MCF 10A (cell line): Measurements from ENCODE around the gene SNTG2. TPM values are rescaled to one million over a fixed set of nuclear protein-coding genes. Genes with fewer than 3 reads are reported as not detected.

Experiments used
- BruUV-seq: library from RNA; stranded (reverse); fragments of 400-500 nt; replicated peaks from 2 replicates; lab custom pipeline; 2021; lab: Mats Ljungman, UMichigan
- CTCF ChIA-PET: fragments of 300-600 bp; sonication (Branson Sonifier 250); formaldehyde crosslinking; extraction: SDS; loops from one replicate; lab custom pipeline; 2021; ENCODE audit warnings: antibody characterized with exemption, inconsistent platforms; lab: Yijun Ruan, JAX
- POLR2A ChIA-PET: fragments of 300-600, 350-650 bp; sonication (Branson Sonifier 250); formaldehyde crosslinking; extraction: SDS; loops from one replicate; lab custom pipeline; 2020; ENCODE audit warnings: antibody characterized with exemption, inconsistent platforms; lab: Yijun Ruan, JAX
- DNase-seq: peaks from one replicate; pipeline ENCODE4 v3.0.0-alpha.2; 2018; ENCODE audit not compliant: unreplicated experiment
- H3K27ac Mint-ChIP-seq: one replicate; pipeline ENCODE4 v1.8.0; 2022; ENCODE audit warnings: mild to moderate bottlenecking, low read depth, mixed read lengths; ENCODE audit not compliant: unreplicated experiment
- H3K27me3 Mint-ChIP-seq: one replicate; pipeline ENCODE4 v1.8.0; 2022; ENCODE audit warnings: mixed read lengths; ENCODE audit not compliant: insufficient read depth, unreplicated experiment
- H3K36me3 Mint-ChIP-seq: one replicate; pipeline ENCODE4 v1.8.0; 2022; ENCODE audit warnings: mild to moderate bottlenecking, moderate library complexity, mixed read lengths; ENCODE audit not compliant: insufficient read depth, unreplicated experiment
- H3K4me1 Mint-ChIP-seq: one replicate; pipeline ENCODE4 v1.8.0; 2022; ENCODE audit warnings: mixed read lengths; ENCODE audit not compliant: insufficient read depth, unreplicated experiment
- H3K4me3 Mint-ChIP-seq: one replicate; pipeline ENCODE4 v1.8.0; 2022; ENCODE audit warnings: mild to moderate bottlenecking, moderate library complexity, mixed read lengths; ENCODE audit not compliant: unreplicated experiment
- H3K9me3 Mint-ChIP-seq: one replicate; pipeline ENCODE4 v1.8.0; 2022; ENCODE audit warnings: mixed read lengths; ENCODE audit not compliant: unreplicated experiment
- intact Hi-C: fragments of 100-400 bp; cut with micrococcal nuclease; formaldehyde crosslinking; loops from 2 replicates; pipeline ENCODE4 v1.14.1; 2022
- total RNA-seq: library from RNA; stranded (reverse); gene quantifications from 2 replicates; pipeline ENCODE4 v1.2.3, GENCODE V29; 2022
- TF ChIP-seq, protein P1 (sequence below): fragments of 200-600 bp; IDR thresholded peaks from one replicate; pipeline ENCODE4 v1.8.0; 2022; ENCODE audit warnings: antibody characterized with exemption, mild to moderate bottlenecking; ENCODE audit not compliant: unreplicated experiment

Gene SNTG2
- total RNA-seq, 1 experiment from 2014 or later, result not detected

DNA sequence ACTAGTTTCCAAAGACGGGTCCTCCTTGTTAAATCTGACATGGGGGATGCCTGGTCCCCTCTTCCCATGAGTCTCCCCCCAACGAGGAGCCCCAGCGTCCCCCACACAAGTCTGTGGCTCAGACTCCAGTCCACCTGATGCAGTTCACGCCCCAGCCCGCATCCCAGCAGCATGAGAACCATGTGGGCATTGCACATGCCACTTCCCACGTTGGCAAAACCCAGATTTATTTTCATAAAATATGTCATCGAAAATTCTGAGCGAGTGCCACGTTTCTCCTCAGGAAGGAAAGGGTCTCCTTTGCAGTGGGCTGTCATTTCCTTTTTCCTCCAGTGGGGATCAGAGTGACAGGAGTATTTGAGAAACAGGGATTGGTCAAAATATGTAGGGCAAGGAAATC, 417.0 kb downstream of the SNTG2 start:
- H3K27me3 Mint-ChIP-seq, result no peaks in the 10 kb centered on the region
- H3K4me3 Mint-ChIP-seq, result no peak overlapping the region
- H3K9me3 Mint-ChIP-seq, result no peaks in the 10 kb centered on the region
- H3K27ac Mint-ChIP-seq, result no peak overlapping the region
- CTCF ChIA-PET, result no interaction called here
- intact Hi-C loops, result no loop called here
- peaks cover 16% of the 10 kb centered on the region for H3K4me1 Mint-ChIP-seq
- no peaks in the 10 kb centered on the region for H3K36me3 Mint-ChIP-seq
- no peak for DNase-seq
- POLR2A ChIA-PET, result no interaction called here
- BruUV-seq, result no TSS peak
- TF ChIP-seq, protein P1, sequence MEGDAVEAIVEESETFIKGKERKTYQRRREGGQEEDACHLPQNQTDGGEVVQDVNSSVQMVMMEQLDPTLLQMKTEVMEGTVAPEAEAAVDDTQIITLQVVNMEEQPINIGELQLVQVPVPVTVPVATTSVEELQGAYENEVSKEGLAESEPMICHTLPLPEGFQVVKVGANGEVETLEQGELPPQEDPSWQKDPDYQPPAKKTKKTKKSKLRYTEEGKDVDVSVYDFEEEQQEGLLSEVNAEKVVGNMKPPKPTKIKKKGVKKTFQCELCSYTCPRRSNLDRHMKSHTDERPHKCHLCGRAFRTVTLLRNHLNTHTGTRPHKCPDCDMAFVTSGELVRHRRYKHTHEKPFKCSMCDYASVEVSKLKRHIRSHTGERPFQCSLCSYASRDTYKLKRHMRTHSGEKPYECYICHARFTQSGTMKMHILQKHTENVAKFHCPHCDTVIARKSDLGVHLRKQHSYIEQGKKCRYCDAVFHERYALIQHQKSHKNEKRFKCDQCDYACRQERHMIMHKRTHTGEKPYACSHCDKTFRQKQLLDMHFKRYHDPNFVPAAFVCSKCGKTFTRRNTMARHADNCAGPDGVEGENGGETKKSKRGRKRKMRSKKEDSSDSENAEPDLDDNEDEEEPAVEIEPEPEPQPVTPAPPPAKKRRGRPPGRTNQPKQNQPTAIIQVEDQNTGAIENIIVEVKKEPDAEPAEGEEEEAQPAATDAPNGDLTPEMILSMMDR, result no peak

DNA sequence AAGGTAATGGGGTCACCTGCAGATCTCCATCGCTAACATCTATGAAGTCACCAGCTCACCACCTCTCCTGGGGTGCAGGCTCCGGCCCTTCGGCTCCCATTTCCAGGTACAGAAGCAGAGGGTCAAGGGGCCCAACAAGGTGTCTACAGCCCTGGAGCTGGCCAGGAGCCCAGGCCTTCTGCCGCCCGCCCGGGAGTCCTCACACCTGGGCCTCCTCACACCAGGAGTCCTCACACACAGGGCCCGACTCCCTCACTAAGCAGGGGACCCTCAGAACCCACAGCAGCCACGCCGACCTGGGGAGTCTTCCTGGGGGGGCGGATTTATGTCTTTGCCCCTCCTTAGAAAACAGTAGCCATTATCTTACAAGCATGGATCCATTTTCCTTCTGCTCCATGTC, 419.3 kb downstream of the SNTG2 start:
- H3K9me3 Mint-ChIP-seq, result no peaks in the 10 kb centered on the region
- intact Hi-C loops, result no loop called here
- no peaks in the 10 kb centered on the region for H3K36me3 Mint-ChIP-seq
- BruUV-seq, result no TSS peak
- peaks cover 16% of the 10 kb centered on the region for H3K4me1 Mint-ChIP-seq
- POLR2A ChIA-PET, result no interaction called here
- H3K27ac Mint-ChIP-seq, result no peak overlapping the region
- CTCF ChIA-PET, result no interaction called here
- TF ChIP-seq, protein P1, result no peak
- DNase-seq, result no peak
- no peaks in the 10 kb centered on the region for H3K27me3 Mint-ChIP-seq
- H3K4me3 Mint-ChIP-seq, result no peak overlapping the region

DNA sequence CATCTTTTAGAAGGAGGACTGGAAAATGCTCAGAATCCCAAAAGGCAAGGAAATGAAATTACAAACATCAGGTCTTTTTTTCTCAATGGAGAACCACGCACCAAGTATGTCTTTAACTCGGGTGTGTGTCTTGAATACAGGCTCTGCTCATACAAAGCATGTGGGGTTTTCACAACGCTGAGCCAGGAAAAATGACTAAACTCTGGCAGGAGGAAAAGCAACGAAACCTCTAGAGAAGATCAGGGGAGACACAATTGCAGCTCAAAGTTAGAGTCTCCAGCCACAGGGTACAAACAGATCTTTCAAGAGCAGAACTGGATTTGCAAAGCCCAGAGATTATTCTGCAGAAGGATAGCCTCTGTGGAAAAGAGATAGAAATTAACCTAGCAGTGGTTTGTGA, 419.8 kb downstream of the SNTG2 start:
- TF ChIP-seq, protein P1, result no peak
- BruUV-seq, result no TSS peak
- intact Hi-C loops, result no loop called here
- ChIA-PET POLR2A (no interaction called here), CTCF (no interaction called here)
- Mint-ChIP-seq H3K4me1 (peaks cover 16% of the 10 kb centered on the region), H3K27ac (no peak overlapping the region), H3K27me3 (no peaks in the 10 kb centered on the region), H3K4me3 (no peak overlapping the region), H3K36me3 (no peaks in the 10 kb centered on the region), H3K9me3 (no peaks in the 10 kb centered on the region)
- no peak for DNase-seq

DNA sequence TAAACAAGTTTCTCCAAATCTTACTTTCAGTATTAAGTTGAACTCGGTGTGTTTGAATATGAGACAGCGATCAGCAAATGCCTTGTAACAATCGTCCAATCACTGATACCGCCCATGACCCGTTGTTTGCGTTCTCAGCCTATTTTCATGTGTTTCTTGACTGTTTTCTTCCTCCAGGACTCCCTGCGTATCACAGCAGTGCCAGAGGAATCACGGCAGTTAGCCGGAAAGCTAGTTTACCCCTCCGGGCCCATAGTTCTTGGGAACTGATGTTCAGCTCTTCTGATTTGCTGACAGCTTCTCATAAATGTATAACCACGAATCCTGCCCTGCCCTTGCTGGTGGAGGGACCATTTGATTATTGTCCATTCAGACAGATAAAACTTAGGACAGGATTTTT, 420.4 kb downstream of the SNTG2 start:
- POLR2A ChIA-PET, result no interaction called here
- CTCF ChIA-PET, result no interaction called here
- DNase-seq, result no peak
- BruUV-seq, result no TSS peak
- Mint-ChIP-seq H3K9me3 (no peaks in the 10 kb centered on the region), H3K27me3 (no peaks in the 10 kb centered on the region), H3K27ac (no peak overlapping the region), H3K36me3 (no peaks in the 10 kb centered on the region), H3K4me1 (peaks cover 15% of the 10 kb centered on the region), H3K4me3 (peak overlapping the region; percentile 34)
- TF ChIP-seq, protein P1, result no peak
- intact Hi-C loops, result no loop called here
